ENCODE measurements around the gene HOXC5.

GRCh38 chr12:54002278-54002914, 30.5 kb upstream of the HOXC5 start:
- TF ChIP-seq HDAC2 (IDR thresholded peaks at IDR 0.05): no peak
- TF ChIP-seq RARB (CRISPR knock-in tag; IDR thresholded peaks at IDR 0.05): no peak
- no peak for TF ChIP-seq KDM1A (IDR thresholded peaks at IDR 0.05; ENCODE audit: low read depth)
- TF ChIP-seq, protein P1, sequence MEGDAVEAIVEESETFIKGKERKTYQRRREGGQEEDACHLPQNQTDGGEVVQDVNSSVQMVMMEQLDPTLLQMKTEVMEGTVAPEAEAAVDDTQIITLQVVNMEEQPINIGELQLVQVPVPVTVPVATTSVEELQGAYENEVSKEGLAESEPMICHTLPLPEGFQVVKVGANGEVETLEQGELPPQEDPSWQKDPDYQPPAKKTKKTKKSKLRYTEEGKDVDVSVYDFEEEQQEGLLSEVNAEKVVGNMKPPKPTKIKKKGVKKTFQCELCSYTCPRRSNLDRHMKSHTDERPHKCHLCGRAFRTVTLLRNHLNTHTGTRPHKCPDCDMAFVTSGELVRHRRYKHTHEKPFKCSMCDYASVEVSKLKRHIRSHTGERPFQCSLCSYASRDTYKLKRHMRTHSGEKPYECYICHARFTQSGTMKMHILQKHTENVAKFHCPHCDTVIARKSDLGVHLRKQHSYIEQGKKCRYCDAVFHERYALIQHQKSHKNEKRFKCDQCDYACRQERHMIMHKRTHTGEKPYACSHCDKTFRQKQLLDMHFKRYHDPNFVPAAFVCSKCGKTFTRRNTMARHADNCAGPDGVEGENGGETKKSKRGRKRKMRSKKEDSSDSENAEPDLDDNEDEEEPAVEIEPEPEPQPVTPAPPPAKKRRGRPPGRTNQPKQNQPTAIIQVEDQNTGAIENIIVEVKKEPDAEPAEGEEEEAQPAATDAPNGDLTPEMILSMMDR (IDR thresholded peaks at IDR 0.05): no peak
